Lung microvascular endothelial cell (primary cell): Measurements from ENCODE around the gene SLC1A4. TPM values are rescaled to one million over a fixed set of nuclear protein-coding genes. Genes with fewer than 3 reads are reported as not detected.
A peak's percentile ranks its signal among the peaks of the same experiment; 100 is the strongest.
"Not testable (repeated sequence)": the region's sequence is repeated elsewhere in the genome, so short reads cannot be mapped to it uniquely, and the experiment has no call there.

Source experiments
- DNase-seq, 2 donors: peaks; one replicate each; pipeline versions ENCODE4 v3.0.0 to v3.0.0-alpha.2; 2010; ENCODE audit warnings: low read depth in 2 of 2
- total RNA-seq: library from RNA; depleted of rRNA; stranded (reverse); fragments of >200 nt; gene quantifications from 2 replicates; pipeline ENCODE4 v1.2.1, GENCODE V29; 2014

The SLC1A4 gene
- total RNA-seq: 10.2 and 11.7 TPM in 2 replicates

GRCh38 chr2:64989126-64989981, at the start of gene SLC1A4:
TSS of gene SLC1A4 (plus strand) at chr2:64989399. CDS start at chr2:64989644, 245 bp downstream.
- DNase-seq: peak; percentile 91 to 93

- no peak for DNase-seq
These were observed 48.1 kb upstream of the SLC1A4 start for GRCh38 chr2:64941143-64941542.

DNA sequence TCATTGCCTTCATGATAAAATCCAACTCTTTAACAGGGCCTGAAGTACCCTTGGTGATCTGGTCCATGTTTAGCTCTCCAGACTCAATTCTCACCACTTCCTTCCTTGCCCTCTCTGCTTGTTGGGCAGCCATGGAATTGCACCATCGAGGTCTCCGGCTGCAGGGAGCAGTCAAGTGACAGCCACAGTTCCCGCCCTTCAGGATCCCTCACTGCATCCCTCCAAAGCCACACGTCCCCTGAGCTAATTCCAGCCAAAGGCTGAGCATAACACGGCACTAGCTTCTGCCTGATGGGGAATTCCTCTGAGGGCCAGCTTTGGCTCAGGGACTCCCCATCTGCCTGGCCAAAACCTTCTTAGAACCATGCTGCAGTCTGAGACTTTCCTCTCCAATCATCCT, 47.4 kb upstream of the SLC1A4 start:
- DNase-seq: no peak

DNA sequence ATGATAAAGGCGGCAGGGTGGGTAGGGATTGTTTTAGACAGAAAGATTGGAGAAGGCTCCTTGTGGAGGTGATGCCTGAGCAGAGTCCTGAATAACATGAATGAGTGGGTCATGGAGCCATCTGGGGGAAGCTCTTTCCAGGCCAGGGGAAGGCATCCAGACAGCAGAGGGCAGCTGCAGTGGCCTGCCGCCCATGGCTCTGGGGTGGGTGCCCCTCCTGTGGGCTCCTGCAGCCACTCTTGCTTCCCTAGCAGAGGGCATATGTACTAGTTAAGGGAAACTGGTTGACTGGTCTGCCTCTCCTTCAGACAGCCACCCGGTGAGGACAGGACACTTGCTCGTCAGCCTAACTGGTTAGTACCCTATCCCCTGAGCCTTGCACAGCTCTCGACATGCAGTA, 46.5 kb upstream of the SLC1A4 start:
- no peak for DNase-seq

GRCh38 chr2:64943387-64944150, 45.6 kb upstream of the SLC1A4 start:
- no peak for DNase-seq

GRCh38 chr2:64944484-64944883, 44.7 kb upstream of the SLC1A4 start:
- no peak for DNase-seq

DNA sequence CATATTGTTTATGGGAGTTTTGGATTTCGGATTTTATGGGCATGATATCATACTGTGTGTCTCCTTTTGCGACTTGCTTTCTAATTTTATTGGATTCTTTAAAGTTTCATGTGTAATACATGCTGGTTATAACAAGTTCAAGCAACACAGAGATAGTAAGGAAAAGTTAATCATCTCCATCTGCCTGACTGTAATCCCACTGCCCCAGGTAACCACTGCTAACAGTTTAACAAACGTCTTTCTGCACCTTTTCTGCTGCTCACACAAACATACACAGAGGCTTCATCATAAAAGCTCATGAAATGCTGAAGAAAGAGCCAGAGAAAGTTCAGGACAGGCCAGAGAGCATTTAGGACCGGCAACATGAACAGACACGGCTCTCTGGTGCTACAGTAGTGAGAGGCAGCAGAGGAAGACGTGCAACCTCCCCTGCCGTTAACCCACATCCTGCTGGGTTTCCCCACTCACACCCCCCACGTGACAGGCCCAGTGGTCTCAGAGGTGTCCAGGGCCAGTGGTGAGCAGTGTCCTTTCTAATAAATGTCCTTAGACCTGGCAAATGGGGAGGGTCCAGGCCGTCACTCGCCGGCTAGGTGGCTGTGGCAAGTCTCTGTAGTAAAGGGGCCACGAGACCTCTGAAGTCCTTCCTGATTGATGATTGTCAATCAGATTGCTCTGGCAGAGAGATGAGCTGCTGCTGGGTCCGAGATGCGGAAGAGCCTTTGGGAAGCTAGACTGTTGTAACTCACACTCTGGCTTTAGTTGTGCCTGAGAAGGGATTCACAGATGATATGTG, 43.0 kb upstream of the SLC1A4 start:
- peak in 1 of 2 donors; percentile 11 for DNase-seq

- DNase-seq: no peak
These were observed 42.4 kb upstream of the SLC1A4 start for GRCh38 chr2:64946769-64947247.

DNA sequence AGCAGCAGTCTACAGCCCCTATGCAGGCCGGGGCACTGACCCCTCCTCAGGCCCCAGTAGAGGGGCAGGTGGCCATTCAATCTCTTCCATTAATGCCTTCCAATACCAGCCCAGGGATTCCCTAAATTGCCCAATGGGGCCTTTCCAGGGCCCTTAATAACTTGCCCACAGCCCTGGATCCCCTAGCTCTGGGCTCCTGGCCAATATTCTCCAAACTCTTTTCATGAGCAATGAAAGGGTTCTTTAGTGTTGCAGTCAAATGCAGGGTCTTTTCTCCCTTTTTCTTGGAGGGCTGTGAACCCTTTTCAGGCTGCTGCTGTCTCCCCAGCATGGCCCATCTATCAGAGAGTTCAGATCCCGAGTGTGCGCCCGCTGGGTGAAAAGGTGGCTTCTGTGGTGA, 41.3 kb upstream of the SLC1A4 start:
- no peak for DNase-seq

GRCh38 chr2:64950226-64951160, 38.7 kb upstream of the SLC1A4 start:
- DNase-seq: peak in 1 of 2 donors; percentile 35

GRCh38 chr2:64951306-64951953, 37.8 kb upstream of the SLC1A4 start:
- DNase-seq: no peak

GRCh38 chr2:64952096-64952495, 37.1 kb upstream of the SLC1A4 start:
- DNase-seq: no peak

DNA sequence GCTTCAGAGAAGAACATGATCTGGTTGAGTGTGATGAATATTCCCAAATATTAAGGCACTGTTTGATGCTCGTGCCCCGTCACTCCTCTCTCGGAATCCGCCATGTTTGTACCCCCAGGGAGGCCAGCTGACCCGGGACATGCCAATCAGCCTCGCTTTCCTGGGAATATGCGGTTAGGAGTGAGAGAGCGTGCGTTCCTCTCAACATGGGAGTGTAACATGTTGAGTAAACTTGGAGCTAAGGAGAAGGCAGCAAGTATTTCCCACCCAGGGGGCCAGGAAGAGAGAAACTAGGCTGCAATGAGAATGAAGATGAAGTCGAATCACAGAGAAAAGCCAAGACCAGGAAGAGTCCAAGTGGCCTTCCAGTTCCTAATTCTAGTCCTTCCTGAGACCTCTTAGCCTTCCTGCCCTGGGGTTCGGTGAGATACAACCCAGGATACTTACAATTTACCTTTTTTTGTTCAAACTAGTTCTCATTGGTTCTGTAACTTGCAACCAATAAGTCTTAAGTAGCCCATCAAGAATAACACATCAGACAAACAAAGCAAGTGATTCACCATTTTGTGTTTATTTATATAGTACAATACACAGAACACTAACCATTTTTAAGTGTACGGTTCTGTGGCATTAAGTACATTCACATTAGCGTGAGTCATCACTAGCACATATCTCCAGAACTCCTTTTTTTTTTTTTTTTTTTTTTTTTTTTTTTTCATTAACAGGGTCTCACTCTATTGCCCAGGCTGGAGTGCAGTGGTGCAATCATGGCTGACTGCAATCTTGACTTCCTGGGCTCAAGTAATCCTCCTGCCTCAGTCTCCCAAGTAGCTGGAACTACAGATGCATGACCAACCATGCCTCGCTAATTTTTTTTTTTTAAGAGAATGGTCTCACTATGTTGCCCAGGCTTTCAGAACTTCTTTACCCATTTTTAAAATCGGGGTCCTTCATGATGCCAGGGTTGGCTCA, 36.4 kb upstream of the SLC1A4 start:
- peak in 1 of 2 donors; percentile 85 for DNase-seq

- no peak for DNase-seq
These were observed 33.7 kb upstream of the SLC1A4 start for GRCh38 chr2:64955467-64955866.

- DNase-seq: no peak
These were observed 31.9 kb upstream of the SLC1A4 start for GRCh38 chr2:64957109-64957903.

DNA sequence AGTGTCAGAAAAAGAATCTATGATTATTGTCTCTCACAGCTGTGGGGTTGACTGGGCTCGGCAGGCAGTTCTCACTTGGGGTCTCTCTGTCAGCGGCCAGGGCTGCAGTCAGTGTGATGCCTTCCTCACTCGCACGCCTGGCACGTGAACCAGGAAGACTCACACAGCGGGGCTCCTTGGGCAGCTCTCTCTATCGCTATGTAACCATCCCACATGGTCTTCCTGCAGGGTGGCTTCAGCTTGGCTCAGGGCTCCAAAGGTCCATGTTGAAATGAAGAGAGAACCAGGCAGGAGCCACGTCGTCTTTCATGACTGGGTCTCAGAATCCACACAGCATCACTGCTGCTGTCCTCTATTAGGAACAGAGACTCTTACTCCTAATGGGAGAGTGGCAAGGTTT, 30.6 kb upstream of the SLC1A4 start:
- no peak for DNase-seq

DNA sequence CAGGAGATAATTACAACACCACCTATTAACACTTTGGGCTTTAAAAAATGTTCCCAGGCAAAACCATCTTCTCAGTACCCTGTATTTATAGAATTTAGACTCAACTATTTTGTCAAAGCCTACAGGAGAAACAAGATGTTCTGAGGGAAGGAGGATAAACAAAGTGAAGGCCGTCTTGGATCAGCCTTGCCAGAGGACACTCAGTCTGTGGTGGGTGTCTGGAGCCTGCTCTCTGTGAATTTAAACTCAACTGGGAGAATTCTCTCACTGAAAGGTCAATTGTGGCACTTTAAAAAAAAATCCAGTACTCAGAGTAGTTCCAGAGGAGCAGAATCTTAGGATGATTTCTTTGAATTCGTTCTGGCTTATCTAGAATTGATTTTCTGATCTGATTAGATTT, 28.4 kb upstream of the SLC1A4 start:
- no peak for DNase-seq

- not testable (repeated sequence) for DNase-seq
These were observed 26.1 kb upstream of the SLC1A4 start for GRCh38 chr2:64963138-64963537.
